Uterus (tissue), 4 donors: ENCODE results near the gene PTPN14. TPM values are rescaled to one million over a fixed set of nuclear protein-coding genes. Genes with fewer than 3 reads are reported as not detected.

Source experiments
- DNase-seq, 2 donors: peaks; one replicate each; pipeline ENCODE4 v3.0.0-alpha.2; 2019 to 2020
- H3K27ac ChIP-seq, 2 donors: fragments of 200-600 bp; sonication (generic); 1 replicate in 1 of 2; 2 replicates in 1 of 2; pipeline ENCODE4 v1.5.1; 2016 to 2018
- H3K27me3 ChIP-seq, 2 donors: fragments of 200-600 bp; sonication (generic); one replicate each; pipeline ENCODE4 v1.5.1; 2018 to 2019; ENCODE audit warnings: control low read depth in 1 of 2
- H3K36me3 ChIP-seq, 2 donors: fragments of 200-600 bp; sonication (generic); one replicate each; pipeline ENCODE4 v1.5.1; 2019; ENCODE audit warnings: control low read depth in 1 of 2
- H3K4me1 ChIP-seq, 2 donors: fragments of 200-600 bp; sonication (generic); one replicate each; pipeline ENCODE4 v1.5.1; 2018 to 2019; ENCODE audit warnings: control low read depth in 1 of 2
- H3K4me3 ChIP-seq, 2 donors: fragments of 200-600 bp; sonication (generic); 1 replicate in 1 of 2; 2 replicates in 1 of 2; pipeline ENCODE4 v1.5.1; 2018 to 2019; ENCODE audit warnings: mild to moderate bottlenecking in 1 of 2
- H3K9me3 ChIP-seq, 2 donors: fragments of 200-600 bp; sonication (generic); one replicate each; pipeline ENCODE4 v1.5.1; 2019; ENCODE audit warnings: control low read depth in 1 of 2
- POLR2A ChIP-seq, 2 donors: fragments of 450-650 bp; IDR thresholded peaks; one replicate each; pipeline ENCODE4 v1.6.1; 2016; ENCODE audit warnings: antibody characterized with exemption in 2 of 2, mild to moderate bottlenecking in 1 of 2, moderate library complexity in 1 of 2
- intact Hi-C: fragments of 100-400 bp; cut with DNase I; formaldehyde crosslinking; loops from one replicate; pipeline ENCODE4 v1.15.1; 2023; ENCODE audit warnings: low total_unique reads
- total RNA-seq, 4 donors: library from RNA; depleted of rRNA in 3 of 4; stranded (reverse); fragments of >200 nt in 3 of 4; gene quantifications; one replicate each; pipeline versions ENCODE4 v1.1.0 to v1.2.4, GENCODE V29; 2014 to 2023
- TF ChIP-seq, protein P1 (sequence below), 4 experiments: fragments of 200-600 bp in 2 of 4; fragments of 450-650 bp in 2 of 4; sonication (generic) in 2 of 4; IDR thresholded peaks; one replicate each; pipeline ENCODE4 v1.5.1; 2016 to 2019; ENCODE audit warnings: antibody characterized with exemption in 4 of 4, mild to moderate bottlenecking in 2 of 4, moderate library complexity in 1 of 4
- donor health status: DM: yes; HTN: yes; CAD: no.

PTPN14 gene
- total RNA-seq, 4 donors from 2014 or later: 13.2 to 78.0 (median 30.9) TPM

DNA sequence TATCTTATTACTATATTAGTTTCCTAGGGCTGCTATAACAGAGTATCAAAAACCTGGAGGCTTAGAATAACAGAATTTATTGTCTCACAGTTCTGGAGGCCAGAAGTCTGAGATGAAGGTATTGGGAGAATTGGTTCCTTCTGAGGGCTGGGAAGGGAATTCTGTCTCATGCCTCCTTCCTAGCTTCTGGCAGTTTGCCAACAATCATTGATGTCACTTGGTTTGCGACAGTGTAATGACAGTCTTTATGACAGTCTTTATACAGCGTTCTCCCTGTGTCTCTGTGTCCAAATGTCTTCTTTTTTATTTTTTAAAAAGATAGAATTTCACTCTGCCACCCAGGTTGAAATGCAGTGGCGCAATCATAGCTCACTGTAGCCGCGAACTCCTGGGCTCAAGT is 35.8 kb upstream of the PTPN14 start:
- H3K27me3 ChIP-seq: no peaks in the 10 kb centered on the region
- no peak for DNase-seq
- H3K9me3 ChIP-seq: no peaks in the 10 kb centered on the region
- intact Hi-C loops: loop anchor here (5.0 kb wide), 1 partner anchor 255 kb away; no protein-coding TSS in a partner anchor
- TF ChIP-seq, protein P1, sequence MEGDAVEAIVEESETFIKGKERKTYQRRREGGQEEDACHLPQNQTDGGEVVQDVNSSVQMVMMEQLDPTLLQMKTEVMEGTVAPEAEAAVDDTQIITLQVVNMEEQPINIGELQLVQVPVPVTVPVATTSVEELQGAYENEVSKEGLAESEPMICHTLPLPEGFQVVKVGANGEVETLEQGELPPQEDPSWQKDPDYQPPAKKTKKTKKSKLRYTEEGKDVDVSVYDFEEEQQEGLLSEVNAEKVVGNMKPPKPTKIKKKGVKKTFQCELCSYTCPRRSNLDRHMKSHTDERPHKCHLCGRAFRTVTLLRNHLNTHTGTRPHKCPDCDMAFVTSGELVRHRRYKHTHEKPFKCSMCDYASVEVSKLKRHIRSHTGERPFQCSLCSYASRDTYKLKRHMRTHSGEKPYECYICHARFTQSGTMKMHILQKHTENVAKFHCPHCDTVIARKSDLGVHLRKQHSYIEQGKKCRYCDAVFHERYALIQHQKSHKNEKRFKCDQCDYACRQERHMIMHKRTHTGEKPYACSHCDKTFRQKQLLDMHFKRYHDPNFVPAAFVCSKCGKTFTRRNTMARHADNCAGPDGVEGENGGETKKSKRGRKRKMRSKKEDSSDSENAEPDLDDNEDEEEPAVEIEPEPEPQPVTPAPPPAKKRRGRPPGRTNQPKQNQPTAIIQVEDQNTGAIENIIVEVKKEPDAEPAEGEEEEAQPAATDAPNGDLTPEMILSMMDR (IDR thresholded peaks at IDR 0.05): no peak
- no peak for TF ChIP-seq POLR2A (IDR thresholded peaks at IDR 0.05)
- no peak overlapping the region for H3K4me3 ChIP-seq
- no peaks in the 10 kb centered on the region for H3K36me3 ChIP-seq
- H3K27ac ChIP-seq: no peak overlapping the region
- no peaks in the 10 kb centered on the region for H3K4me1 ChIP-seq

DNA sequence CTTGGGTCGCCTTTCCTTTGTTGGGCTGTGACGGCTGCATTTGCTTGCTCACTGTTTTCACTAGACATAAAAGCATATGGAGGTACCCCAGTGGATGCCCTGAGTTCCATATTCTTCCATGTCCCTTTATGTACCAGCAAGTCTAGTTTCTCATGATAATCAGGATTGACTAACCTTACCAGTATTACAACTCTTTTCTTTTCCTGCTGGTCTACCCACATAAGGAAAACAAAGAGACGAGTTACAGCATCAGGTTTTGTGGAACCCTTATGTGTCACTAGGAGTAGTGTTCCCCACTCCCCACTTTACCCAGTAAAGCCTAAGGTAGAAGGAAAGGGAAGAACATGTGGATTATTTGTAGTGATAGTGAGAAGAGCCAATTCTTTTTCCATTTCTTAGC is 35.2 kb upstream of the PTPN14 start:
- Histone ChIP-seq H3K27ac (no peak overlapping the region), H3K9me3 (no peaks in the 10 kb centered on the region), H3K4me1 (no peaks in the 10 kb centered on the region), H3K4me3 (no peak overlapping the region), H3K36me3 (no peaks in the 10 kb centered on the region), H3K27me3 (no peaks in the 10 kb centered on the region)
- no peak for TF ChIP-seq POLR2A (IDR thresholded peaks at IDR 0.05)
- TF ChIP-seq, protein P1 (IDR thresholded peaks at IDR 0.05): no peak
- intact Hi-C loops: loop anchor here (5.0 kb wide), 1 partner anchor 254 kb away; no protein-coding TSS in a partner anchor
- no peak for DNase-seq

DNA sequence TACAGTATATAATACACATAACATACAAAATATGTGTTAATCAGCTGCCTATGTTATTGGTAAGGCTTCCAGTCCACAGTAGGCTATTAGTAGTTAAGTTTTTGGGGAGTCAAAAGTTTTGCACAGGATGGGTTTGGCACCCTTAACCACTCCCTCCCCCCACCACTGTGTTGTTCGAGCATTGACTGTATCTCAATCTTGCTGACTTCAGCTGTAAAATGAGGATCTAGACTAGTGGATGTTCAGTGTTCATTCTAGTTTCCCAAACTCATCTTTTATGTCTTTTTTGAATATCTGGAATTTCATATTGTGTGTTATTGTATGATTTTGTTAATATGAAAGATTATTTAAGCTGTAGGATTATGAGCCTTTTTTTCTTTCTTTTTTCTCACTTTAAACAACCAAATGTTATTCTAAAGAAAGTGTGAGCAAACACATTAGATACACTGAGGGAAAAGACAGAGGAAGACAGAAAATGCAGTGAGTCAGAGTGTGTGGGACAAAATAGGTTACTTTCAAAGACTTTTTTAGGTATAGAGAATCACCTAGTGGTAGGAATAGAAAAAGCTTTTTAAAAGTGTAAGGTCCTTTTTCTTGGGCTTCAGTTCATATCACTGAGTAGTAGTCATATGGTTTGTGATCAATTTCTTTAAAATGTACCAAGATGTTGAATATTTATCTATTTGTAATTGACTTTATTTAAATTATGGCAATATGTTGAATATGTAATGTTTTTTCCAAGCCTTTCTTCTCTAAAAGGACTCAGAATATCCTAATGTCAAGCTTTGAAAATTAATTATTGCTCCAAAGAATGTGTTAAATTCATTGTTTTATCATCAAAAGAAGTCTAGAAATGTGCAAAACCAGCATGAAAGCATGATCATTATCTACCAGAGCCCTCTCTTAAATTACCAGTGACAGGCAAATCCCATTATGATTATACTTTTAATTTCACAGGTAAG is 33.7 kb upstream of the PTPN14 start:
- Histone ChIP-seq H3K4me3 (no peak overlapping the region), H3K27ac (no peak overlapping the region), H3K27me3 (no peaks in the 10 kb centered on the region), H3K4me1 (no peaks in the 10 kb centered on the region), H3K36me3 (no peaks in the 10 kb centered on the region), H3K9me3 (no peaks in the 10 kb centered on the region)
- intact Hi-C loops: loop anchor here (5.0 kb wide), 1 partner anchor 253 kb away; no protein-coding TSS in a partner anchor
- no peak for TF ChIP-seq POLR2A (IDR thresholded peaks at IDR 0.05)
- TF ChIP-seq, protein P1 (IDR thresholded peaks at IDR 0.05): peak; percentile 72 to 79 (median 77)
- no peak for DNase-seq

DNA sequence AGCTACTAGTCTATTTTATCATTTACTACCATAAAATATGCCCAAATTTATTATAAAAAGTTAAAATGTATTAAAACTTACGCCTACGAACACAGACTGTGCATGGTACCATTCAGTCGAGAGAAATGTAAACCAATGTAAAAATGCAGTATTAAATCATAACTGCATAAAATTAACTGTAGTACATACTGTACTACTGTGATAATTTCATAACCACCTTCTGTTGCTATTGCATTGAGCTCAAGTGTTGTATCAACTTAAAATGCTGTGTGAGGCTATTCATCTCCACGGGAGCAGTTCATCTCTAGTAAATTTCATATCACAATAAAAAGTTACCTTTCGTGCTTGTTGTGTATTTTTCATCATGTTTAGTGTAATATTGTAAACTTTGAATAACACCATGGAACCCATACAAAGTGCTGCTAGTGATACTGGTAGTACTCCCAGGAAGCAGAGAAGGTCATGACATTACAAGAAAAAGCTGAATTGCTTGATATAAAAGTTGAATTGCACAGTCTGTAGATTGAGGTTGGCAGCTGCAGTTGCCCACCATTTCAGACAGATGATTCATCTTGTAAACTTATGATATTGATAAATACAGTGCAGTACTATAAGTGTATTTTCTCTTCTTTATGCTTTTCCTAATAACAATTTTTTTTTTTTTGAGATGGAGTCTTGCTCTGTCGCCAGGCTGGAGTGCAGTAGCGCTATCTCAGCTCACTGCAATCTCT is 32.6 kb upstream of the PTPN14 start:
- Histone ChIP-seq H3K4me3 (no peak overlapping the region), H3K9me3 (no peaks in the 10 kb centered on the region), H3K4me1 (no peaks in the 10 kb centered on the region), H3K36me3 (no peaks in the 10 kb centered on the region), H3K27ac (no peak overlapping the region), H3K27me3 (no peaks in the 10 kb centered on the region)
- intact Hi-C loops: no loop called here
- no peak for TF ChIP-seq POLR2A (IDR thresholded peaks at IDR 0.05)
- TF ChIP-seq, protein P1 (IDR thresholded peaks at IDR 0.05): no peak
- no peak for DNase-seq
